ENCODE results near the gene MRPS24. TPM values are rescaled to one million over a fixed set of nuclear protein-coding genes. Genes with fewer than 3 reads are reported as not detected.

MRPS24 gene
- total and polyA plus RNA-seq, 2 of the 13 experiments (the other 11 are each of a cell fraction or from before 2014, with no cell fraction given), result 135 to 162 TPM

DNA sequence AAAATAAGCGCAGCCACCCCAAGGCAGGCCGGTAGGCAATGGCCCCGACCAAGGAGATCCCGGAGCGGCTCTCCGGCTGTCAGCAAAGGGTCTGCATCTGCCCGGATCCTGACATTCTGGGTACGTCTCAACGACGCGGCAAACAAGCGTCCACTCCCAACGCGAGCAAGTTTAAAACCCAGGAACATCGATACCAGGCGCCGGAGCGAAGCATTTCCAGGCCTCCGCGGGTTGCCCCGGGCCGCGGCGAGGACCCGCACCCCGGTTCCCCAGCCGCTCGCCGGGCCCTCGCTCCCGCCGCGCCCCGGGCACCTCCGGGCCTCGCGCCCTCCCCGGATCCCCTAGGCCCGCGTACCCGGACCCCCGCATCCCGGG is 36.6 kb upstream of the MRPS24 start (continued):
- TF ChIP-seq NR3C1 (CRISPR knock-in tag; IDR thresholded peaks at IDR 0.05) (no peak), BRF2 (CRISPR knock-in tag; IDR thresholded peaks at IDR 0.05) (no peak), ZNF331 (CRISPR knock-in tag; IDR thresholded peaks at IDR 0.05) (no peak), ZNF124 (CRISPR knock-in tag; IDR thresholded peaks at IDR 0.05) (no peak), TAF1 (CRISPR knock-in tag; IDR thresholded peaks at IDR 0.05) (no peak), TP53 (CRISPR knock-in tag; conservative IDR thresholded peaks at IDR 0.05) (no peak), PHF20 (CRISPR knock-in tag; IDR thresholded peaks at IDR 0.05) (no peak; the same call in 1 of the 2 replicates), ZNF570 (CRISPR knock-in tag; IDR thresholded peaks at IDR 0.05; ENCODE audit: borderline replicate concordance) (no peak), AGO2 (optimal IDR thresholded peaks at IDR 0.05; ENCODE audit: low read depth, low read length) (peak; percentile 70), AKAP8 (CRISPR knock-in tag; IDR thresholded peaks at IDR 0.05) (no peak), FOSL1 (CRISPR knock-in tag; IDR thresholded peaks at IDR 0.05; ENCODE audit: borderline replicate concordance) (no peak), TARDBP (CRISPR knock-in tag; IDR thresholded peaks at IDR 0.05) (no peak), SRF (IDR thresholded peaks at IDR 0.05; ENCODE audit: low read depth, low read length) (no peak), SOX5 (CRISPR knock-in tag; IDR thresholded peaks at IDR 0.05; ENCODE audit: borderline replicate concordance) (no peak), ZNF709 (CRISPR knock-in tag; IDR thresholded peaks at IDR 0.05) (no peak), BHLHE40 (IDR thresholded peaks at IDR 0.05; ENCODE audit: low read length) (no peak), ZSCAN12 (CRISPR knock-in tag; IDR thresholded peaks at IDR 0.05) (0 out of 2 replicates have a peak, but pooled peaks have one; percentile 41), ZSCAN31 (CRISPR knock-in tag; IDR thresholded peaks at IDR 0.05; ENCODE audit: low read depth) (no peak), TRIM22 (IDR thresholded peaks at IDR 0.05) (no peak), REL (CRISPR knock-in tag; conservative IDR thresholded peaks at IDR 0.05) (no peak), CREM (IDR thresholded peaks at IDR 0.05) (no peak), CREM (CRISPR knock-in tag; IDR thresholded peaks at IDR 0.05) (no peak), HBP1 (CRISPR knock-in tag; IDR thresholded peaks at IDR 0.05; ENCODE audit: low read depth) (no peak), MBNL3 (CRISPR knock-in tag; conservative IDR thresholded peaks at IDR 0.05) (no peak), SIN3A (IDR thresholded peaks at IDR 0.05; ENCODE audit: borderline replicate concordance, low read depth, low read length) (0 out of 2 replicates have a peak, but pooled peaks have one; percentile 47), FOXA3 (CRISPR knock-in tag; IDR thresholded peaks at IDR 0.05) (no peak)

Data from HepG2 (cell line).